GM12892 (cell line): ENCODE data around the gene FBXW9.

Experiments
- POLR2A ChIP-seq: IDR thresholded peaks from 2 replicates; pipeline ENCODE4 v1.6.1; 2011; ENCODE audit warnings: low read depth, low read length, control low read depth
- POLR2AphosphoS5 ChIP-seq: IDR thresholded peaks from 2 replicates; pipeline ENCODE4 v1.6.1; 2011; ENCODE audit warnings: low read depth, low read length, control low read depth
- TAF1 ChIP-seq: IDR thresholded peaks from 2 replicates; pipeline ENCODE4 v1.6.1; 2011; ENCODE audit warnings: low read depth, mild to moderate bottlenecking, control low read depth, low read length, borderline replicate concordance

GRCh38 chr19:12698138-12698537, 1.7 kb upstream of the FBXW9 start:
- no peak for TF ChIP-seq POLR2A
- TF ChIP-seq TAF1: no peak
- TF ChIP-seq POLR2AphosphoS5: no peak
